Measurements from ENCODE around the gene PTCD3. TPM values are rescaled to one million over a fixed set of nuclear protein-coding genes. Genes with fewer than 3 reads are reported as not detected.

The PTCD3 gene
- total RNA-seq, 1 donor, result 110 TPM

GRCh38 chr2:86174445-86174844 is 68.4 kb downstream of the PTCD3 start:
- no peak for DNase-seq (ENCODE audit: low read depth)
- no peak for TF ChIP-seq CTCF (IDR thresholded peaks at IDR 0.05; ENCODE audit: insufficient read depth, low read depth, low read length)
- no peak overlapping the region for H3K4me3 ChIP-seq (ENCODE audit: low read depth, low read length)

GRCh38 chr2:86175828-86176227 is 69.8 kb downstream of the PTCD3 start:
- no peak overlapping the region for H3K4me3 ChIP-seq (ENCODE audit: low read depth, low read length)
- DNase-seq (ENCODE audit: low read depth), result no peak
- no peak for TF ChIP-seq CTCF (IDR thresholded peaks at IDR 0.05; ENCODE audit: insufficient read depth, low read depth, low read length)

GRCh38 chr2:86176597-86176996 is 70.6 kb downstream of the PTCD3 start:
- no peak for TF ChIP-seq CTCF (IDR thresholded peaks at IDR 0.05; ENCODE audit: insufficient read depth, low read depth, low read length)
- no peak overlapping the region for H3K4me3 ChIP-seq (ENCODE audit: low read depth, low read length)
- no peak for DNase-seq (ENCODE audit: low read depth)

GRCh38 chr2:86185517-86186212 is 79.6 kb downstream of the PTCD3 start:
- H3K4me3 ChIP-seq (ENCODE audit: low read depth, low read length), result no peak overlapping the region
- no peak for TF ChIP-seq CTCF (IDR thresholded peaks at IDR 0.05; ENCODE audit: insufficient read depth, low read depth, low read length)
- no peak for DNase-seq (ENCODE audit: low read depth)

- no peak for TF ChIP-seq CTCF (IDR thresholded peaks at IDR 0.05; ENCODE audit: insufficient read depth, low read depth, low read length)
- no peak for DNase-seq (ENCODE audit: low read depth)
- H3K4me3 ChIP-seq (ENCODE audit: low read depth, low read length), result no peak overlapping the region
Observed at GRCh38 chr2:86186431-86186830, 80.4 kb downstream of the PTCD3 start.

GRCh38 chr2:86189782-86190416 is 83.9 kb downstream of the PTCD3 start:
- no peak overlapping the region for H3K4me3 ChIP-seq (ENCODE audit: low read depth, low read length)
- no peak for DNase-seq (ENCODE audit: low read depth)
- no peak for TF ChIP-seq CTCF (IDR thresholded peaks at IDR 0.05; ENCODE audit: insufficient read depth, low read depth, low read length)

Small RNAs within 50 kb of the gene (small RNA-seq; reads per million reads assigned to genes)
- gene RF00019 (not detected), gene SNORD94 (76.5 reads per million, percentile 96 among the genes with 10 or more reads in this experiment)

Other genes starting within 250 kb of the PTCD3 start
- gene ST3GAL5, start 217.2 kb upstream of the PTCD3 start, total RNA-seq, result 25.8 and 27.6 TPM in 2 replicates
- gene POLR1A, start 349 bp upstream of the PTCD3 start, total RNA-seq, result 23.8 and 33.7 TPM in 2 replicates
- gene IMMT, start 89.2 kb downstream of the PTCD3 start, total RNA-seq, result 66.0 and 67.8 TPM in 2 replicates
- gene MRPL35, start 93.2 kb downstream of the PTCD3 start, total RNA-seq, result 51.4 and 54.4 TPM in 2 replicates
- under 0.01 TPM in 1 of 2 replicates, not detected in the other for gene REEP1, start 231.4 kb downstream of the PTCD3 start, total RNA-seq